Smooth muscle cell (in vitro differentiated cells): Measurements from ENCODE around the gene SIPA1L3. TPM values are rescaled to one million over a fixed set of nuclear protein-coding genes. Genes with fewer than 3 reads are reported as not detected.

ENCODE experiments used
- DNase-seq: peaks from one replicate; lab custom pipeline; 2025; ENCODE audit not compliant: unreplicated experiment; lab: John Stamatoyannopoulos, UW
- H2AFZ ChIP-seq: fragments of 200-600 bp; sonication (generic); 2 replicates; pipeline ENCODE4 v1.6.0; 2016; ENCODE audit warnings: antibody characterized with exemption, low read depth, mild to moderate bottlenecking
- H3F3A ChIP-seq: fragments of 200-600 bp; sonication (generic); 2 replicates; pipeline ENCODE4 v1.6.0; 2017; ENCODE audit warnings: antibody characterized with exemption, low read depth
- H3K27ac ChIP-seq: fragments of 200-600 bp; sonication (generic); 2 replicates; pipeline ENCODE4 v1.5.1; 2016; ENCODE audit warnings: low read depth, mild to moderate bottlenecking
- H3K27me3 ChIP-seq: fragments of 200-600 bp; sonication (generic); 2 replicates; pipeline ENCODE4 v1.6.1; 2016; ENCODE audit warnings: low read depth, mild to moderate bottlenecking
- H3K36me3 ChIP-seq: fragments of 200-600 bp; sonication (generic); 2 replicates; pipeline ENCODE4 v1.5.1; 2016; ENCODE audit warnings: low read depth
- H3K4me1 ChIP-seq: fragments of 200-600 bp; sonication (generic); 2 replicates; pipeline ENCODE4 v1.5.1; 2016; ENCODE audit warnings: low read depth
- H3K4me2 ChIP-seq: fragments of 200-600 bp; sonication (generic); 2 replicates; pipeline ENCODE4 v1.6.0; 2016; ENCODE audit warnings: mild to moderate bottlenecking
- H3K4me3 ChIP-seq: fragments of 200-600 bp; sonication (generic); 2 replicates; pipeline ENCODE4 v1.5.1; 2016; ENCODE audit warnings: mild to moderate bottlenecking
- H3K79me2 ChIP-seq: fragments of 200-600 bp; sonication (generic); 2 replicates; pipeline ENCODE4 v1.6.0; 2016; ENCODE audit warnings: low read depth, mild to moderate bottlenecking
- H3K9ac ChIP-seq: fragments of 200-600 bp; sonication (generic); 2 replicates; pipeline ENCODE4 v1.6.0; 2016; ENCODE audit warnings: low read depth
- H3K9me3 ChIP-seq: fragments of 200-600 bp; sonication (generic); replicated peaks from 2 replicates; pipeline ENCODE4 v1.5.1; 2016; ENCODE audit warnings: low read depth
- H4K20me1 ChIP-seq: fragments of 200-600 bp; sonication (generic); 2 replicates; pipeline ENCODE4 v1.6.0; 2016; ENCODE audit warnings: low read depth
- CTCF ChIP-seq: fragments of 200-600 bp; sonication (generic); IDR thresholded peaks from 2 replicates; pipeline ENCODE4 v1.5.1; 2017; ENCODE audit warnings: borderline replicate concordance, mild to moderate bottlenecking, antibody characterized with exemption; ENCODE audit not compliant: insufficient read depth, poor library complexity, severe bottlenecking
- WGBS: methylation state at CpG from one replicate; pipeline ENCODE4 v1.1.7; 2016; ENCODE audit warnings: low lambda C conversion rate; 5-methylcytosine and 5-hydroxymethylcytosine counted together
- polyA plus RNA-seq: library from polyadenylated mRNA; unstranded; fragments of >200 nt; fragmentation: Nextera tagmentation; extraction: Ambion mirVana; gene quantifications from 2 replicates; pipeline ENCODE4 v1.2.1, GENCODE V29; 2016
- total RNA-seq: library from RNA; depleted of rRNA; stranded (reverse); fragments of >200 nt; gene quantifications from 2 replicates; pipeline ENCODE4 v1.2.3, GENCODE V29; 2014

Gene SIPA1L3
- total and polyA plus RNA-seq, 2 experiments from 2014 or later = 6.5 to 7.6 TPM

GRCh38 chr19:38164526-38164925 lies 257.5 kb downstream of the SIPA1L3 start:
- no peak for TF ChIP-seq CTCF
- Histone ChIP-seq H2AFZ (no peak overlapping the region), H3K36me3 (no peaks in the 10 kb centered on the region), H4K20me1 (no peaks in the 10 kb centered on the region), H3K9me3 (peaks cover 5% of the 10 kb centered on the region), H3K4me1 (no peaks in the 10 kb centered on the region), H3K9ac (no peak overlapping the region), H3F3A (no peaks in the 10 kb centered on the region), H3K79me2 (no peaks in the 10 kb centered on the region), H3K27me3 (no peaks in the 10 kb centered on the region), H3K27ac (no peak overlapping the region), H3K4me3 (no peak overlapping the region), H3K4me2 (no peak overlapping the region)
- DNase-seq = no peak
- 98% methylated on average over 25 of the region's 25 CpGs for whole genome bisulfite sequencing

GRCh38 chr19:38165335-38165734 lies 258.3 kb downstream of the SIPA1L3 start:
- Histone ChIP-seq H2AFZ (no peak overlapping the region), H3K4me1 (no peaks in the 10 kb centered on the region), H3K4me3 (no peak overlapping the region), H3K36me3 (no peaks in the 10 kb centered on the region), H3K27ac (no peak overlapping the region), H3K79me2 (no peaks in the 10 kb centered on the region), H3K9me3 (peaks cover 5% of the 10 kb centered on the region), H3K4me2 (no peak overlapping the region), H3F3A (no peaks in the 10 kb centered on the region), H3K27me3 (no peaks in the 10 kb centered on the region), H3K9ac (no peak overlapping the region), H4K20me1 (no peaks in the 10 kb centered on the region)
- TF ChIP-seq CTCF = no peak
- no peak for DNase-seq
- WGBS = 98% methylated on average over 6 of the region's 6 CpGs

- Histone ChIP-seq H3K9ac (no peak overlapping the region), H3K4me1 (no peaks in the 10 kb centered on the region), H3K79me2 (no peaks in the 10 kb centered on the region), H3K4me3 (no peak overlapping the region), H3F3A (no peaks in the 10 kb centered on the region), H4K20me1 (no peaks in the 10 kb centered on the region), H3K36me3 (no peaks in the 10 kb centered on the region), H2AFZ (no peak overlapping the region), H3K27ac (no peak overlapping the region), H3K27me3 (no peaks in the 10 kb centered on the region), H3K4me2 (no peak overlapping the region), H3K9me3 (no peaks in the 10 kb centered on the region)
- DNase-seq = no peak
- 82% methylated on average over 4 of the region's 4 CpGs for WGBS
- TF ChIP-seq CTCF = no peak
Observed at GRCh38 chr19:38168637-38169036, 261.6 kb downstream of the SIPA1L3 start.

GRCh38 chr19:38170334-38170733 lies 263.3 kb downstream of the SIPA1L3 start:
- H3K27me3 ChIP-seq = no peaks in the 10 kb centered on the region
- no peak overlapping the region for H3K27ac ChIP-seq
- no peak for TF ChIP-seq CTCF

More at GRCh38 chr19:38170334-38170733, 263.3 kb downstream of the SIPA1L3 start:
- no peaks in the 10 kb centered on the region for H3K4me1 ChIP-seq
- H3K9ac ChIP-seq = no peak overlapping the region
- no peak overlapping the region for H3K4me2 ChIP-seq
- H4K20me1 ChIP-seq = no peaks in the 10 kb centered on the region
- no peaks in the 10 kb centered on the region for H3K79me2 ChIP-seq
- no peak for DNase-seq
- H3K36me3 ChIP-seq = no peaks in the 10 kb centered on the region
- 92% methylated on average over 12 of the region's 12 CpGs for WGBS
- no peaks in the 10 kb centered on the region for H3K9me3 ChIP-seq
- no peaks in the 10 kb centered on the region for H3F3A ChIP-seq
- no peak overlapping the region for H2AFZ ChIP-seq
- no peak overlapping the region for H3K4me3 ChIP-seq
